GM23248 (cell line): ENCODE data around the gene SHROOM2. TPM values are rescaled to one million over a fixed set of nuclear protein-coding genes. Genes with fewer than 3 reads are reported as not detected.

ENCODE experiments used
- DNase-seq: peaks from one replicate; pipeline ENCODE4 v3.0.0-alpha.2; 2015
- H2AFZ ChIP-seq: fragments of 200-600 bp; sonication (generic); 2 replicates; pipeline ENCODE4 v1.6.1; 2016; ENCODE audit warnings: antibody characterized with exemption
- H3F3A ChIP-seq: fragments of 200-600 bp; sonication (generic); 2 replicates; pipeline ENCODE4 v1.6.1; 2016; ENCODE audit warnings: mild to moderate bottlenecking, antibody characterized with exemption, mixed run types; ENCODE audit not compliant: insufficient read depth
- H3K27ac ChIP-seq: fragments of 200-600 bp; sonication (generic); 2 replicates; pipeline ENCODE4 v1.5.1; 2016; ENCODE audit warnings: mild to moderate bottlenecking
- H3K27me3 ChIP-seq: fragments of 200-600 bp; sonication (generic); replicated peaks from 2 replicates; pipeline ENCODE4 v1.6.1; 2016; ENCODE audit warnings: mild to moderate bottlenecking; ENCODE audit not compliant: insufficient read depth
- H3K36me3 ChIP-seq: fragments of 200-600 bp; sonication (generic); 2 replicates; pipeline ENCODE4 v1.6.1; 2016; ENCODE audit warnings: low read depth, mild to moderate bottlenecking
- H3K4me1 ChIP-seq: fragments of 200-600 bp; sonication (generic); 2 replicates; pipeline ENCODE4 v1.6.1; 2016; ENCODE audit warnings: mild to moderate bottlenecking; ENCODE audit not compliant: insufficient read depth
- H3K4me2 ChIP-seq: fragments of 200-600 bp; sonication (generic); one replicate; pipeline ENCODE4 v1.6.1; 2016; ENCODE audit warnings: mild to moderate bottlenecking; ENCODE audit not compliant: unreplicated experiment
- H3K4me3 ChIP-seq: fragments of 200-600 bp; sonication (generic); 2 replicates; pipeline ENCODE4 v1.5.1; 2016; ENCODE audit warnings: mild to moderate bottlenecking
- H3K79me2 ChIP-seq: fragments of 200-600 bp; sonication (generic); 2 replicates; pipeline ENCODE4 v1.6.1; 2016; ENCODE audit warnings: mild to moderate bottlenecking; ENCODE audit not compliant: insufficient read depth
- H3K9ac ChIP-seq: fragments of 200-600 bp; sonication (generic); 2 replicates; pipeline ENCODE4 v1.6.1; 2016; ENCODE audit warnings: mild to moderate bottlenecking
- H3K9me2 ChIP-seq: fragments of 200-600 bp; sonication (generic); 2 replicates; pipeline ENCODE4 v1.6.1; 2016; ENCODE audit warnings: mixed run types, mild to moderate bottlenecking, moderate library complexity; ENCODE audit not compliant: insufficient read depth
- H3K9me3 ChIP-seq: fragments of 200-600 bp; sonication (generic); one replicate; pipeline ENCODE4 v1.6.1; 2017; ENCODE audit warnings: low read depth
- H4K20me1 ChIP-seq: fragments of 200-600 bp; sonication (generic); 2 replicates; pipeline ENCODE4 v1.6.0; 2016; ENCODE audit not compliant: insufficient read depth
- EZH2 ChIP-seq: fragments of 200-600 bp; sonication (generic); IDR thresholded peaks from 2 replicates; pipeline ENCODE4 v1.6.1; 2018; ENCODE audit warnings: antibody characterized with exemption, mild to moderate bottlenecking; ENCODE audit not compliant: insufficient read depth, poor library complexity, severe bottlenecking
- EZH2phosphoT487 ChIP-seq: fragments of 200-600 bp; sonication (generic); IDR thresholded peaks from 2 replicates; pipeline ENCODE4 v1.6.1; 2018; ENCODE audit warnings: antibody characterized with exemption, moderate library complexity, mild to moderate bottlenecking, low read depth; ENCODE audit not compliant: insufficient read depth
- WGBS, 2 experiments: methylation state at CpG; one replicate each; pipeline ENCODE4 v1.1.6; 2015 to 2017; ENCODE audit warnings: low lambda C conversion rate in 2 of 2, low coverage in 1 of 2; ENCODE audit errors: missing lambda C conversion rate in 2 of 2; 5-methylcytosine and 5-hydroxymethylcytosine counted together
- in situ Hi-C: fragments of 300-500 bp; cut with MboI; formaldehyde crosslinking; loops from 2 replicates; pipeline ENCODE4 v1.15.0; 2020
- polyA plus RNA-seq: library from polyadenylated mRNA; unstranded; fragments of >200 nt; fragmentation: Nextera tagmentation; extraction: Ambion mirVana; gene quantifications from 2 replicates; pipeline ENCODE4 v1.2.1, GENCODE V29; 2016
- total RNA-seq: library from RNA; depleted of rRNA; stranded (reverse); fragments of >200 nt; shearing (Covaris generic); gene quantifications from 2 replicates; pipeline ENCODE4 v1.2.3, GENCODE V29; 2014

Gene SHROOM2
- total and polyA plus RNA-seq, 2 experiments from 2014 or later: 0.22 to 0.63 TPM

DNA sequence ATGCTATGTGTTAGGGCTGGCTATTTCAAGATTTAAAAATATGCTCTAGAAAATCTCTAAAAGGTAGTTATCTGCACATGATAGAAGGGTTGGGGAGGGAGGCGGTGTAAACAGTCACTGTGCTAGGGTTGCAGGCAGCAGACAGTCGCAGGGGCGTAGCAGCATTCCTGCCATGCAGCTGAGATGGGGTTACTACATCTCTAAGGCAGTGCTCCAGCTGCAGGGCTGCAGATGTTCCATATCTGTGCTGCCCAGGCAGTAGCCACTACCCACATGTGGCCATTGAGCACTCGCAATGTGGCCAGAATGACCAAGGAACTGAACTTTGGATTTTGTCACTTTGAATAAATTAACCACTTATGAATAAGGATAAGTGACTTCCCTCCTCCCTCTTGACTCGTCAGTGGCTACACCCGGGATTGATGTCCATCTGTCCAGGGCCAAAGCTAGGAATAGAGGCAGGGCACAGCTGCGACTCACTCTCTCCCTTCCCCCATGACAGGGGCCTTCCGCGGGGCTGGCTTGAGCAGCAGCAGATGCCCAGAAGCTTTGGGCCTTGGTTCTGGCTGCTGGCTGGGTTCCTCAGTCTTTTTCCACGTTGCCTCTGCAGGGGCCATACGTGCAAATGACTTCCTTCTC is 101.5 kb downstream of the SHROOM2 start:
- Histone ChIP-seq H3K79me2 (no peaks in the 10 kb centered on the region), H4K20me1 (no peaks in the 10 kb centered on the region), H3K27ac (no peak overlapping the region), H3K36me3 (no peaks in the 10 kb centered on the region), H3K27me3 (no peaks in the 10 kb centered on the region), H3K9me3 (no peaks in the 10 kb centered on the region), H2AFZ (no peak overlapping the region), H3K9me2 (no peaks in the 10 kb centered on the region), H3F3A (0 out of 2 replicates have a peak, but pooled peaks cover 7% of the 10 kb centered on the region), H3K4me1 (no peaks in the 10 kb centered on the region), H3K4me3 (no peak overlapping the region), H3K9ac (no peak overlapping the region), H3K4me2 (no peak overlapping the region)
- no peak for DNase-seq
- TF ChIP-seq EZH2phosphoT487 (no peak), EZH2 (no peak)
- 54 to 69% methylated on average over 10 of the region's 11 CpGs for WGBS, 2 experiments
- in situ Hi-C loops: loop anchor here (10.0 to 25.0 kb wide), 2 partner anchors 97 to 225 kb away; no protein-coding TSS in a partner anchor

DNA sequence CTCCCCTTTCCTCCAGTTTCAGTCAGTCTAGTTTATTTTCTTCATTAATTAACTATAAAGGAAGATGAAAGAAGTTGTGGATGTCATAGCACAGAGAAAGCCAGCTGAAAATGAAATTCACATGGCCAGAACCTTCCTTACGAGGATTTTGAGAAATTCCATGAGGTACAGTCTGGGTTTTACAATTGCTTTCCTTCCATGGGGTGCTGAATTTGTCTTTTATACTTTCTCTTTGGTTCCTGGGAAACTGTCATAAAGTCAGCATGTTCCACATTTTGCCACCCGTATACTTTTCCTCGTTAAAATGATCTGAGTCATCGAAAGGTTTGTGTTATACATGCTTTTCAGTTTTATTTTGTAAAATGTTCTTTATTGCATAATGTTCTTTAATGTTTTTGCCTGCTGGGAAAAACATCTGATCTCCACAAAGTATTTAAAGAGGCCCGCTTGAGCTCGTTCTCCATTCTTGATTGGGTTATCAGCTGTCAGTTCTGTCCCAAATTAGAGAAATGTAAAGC is 102.8 kb downstream of the SHROOM2 start:
- Histone ChIP-seq H4K20me1 (no peaks in the 10 kb centered on the region), H3K79me2 (no peaks in the 10 kb centered on the region), H3K9me3 (no peaks in the 10 kb centered on the region), H3K9ac (no peak overlapping the region), H3K4me3 (no peak overlapping the region), H3K27me3 (no peaks in the 10 kb centered on the region), H3F3A (0 out of 2 replicates have a peak, but pooled peaks cover 7% of the 10 kb centered on the region), H3K4me1 (no peaks in the 10 kb centered on the region), H3K9me2 (no peaks in the 10 kb centered on the region), H3K4me2 (peak overlapping the region; percentile 20), H3K27ac (no peak overlapping the region), H2AFZ (no peak overlapping the region), H3K36me3 (no peaks in the 10 kb centered on the region)
- peak; percentile 48 for DNase-seq
- WGBS, 2 experiments: 25 to 28% methylated on average over 6 of the region's 6 CpGs
- in situ Hi-C loops: loop anchor here (10.0 to 25.0 kb wide), 2 partner anchors 96 to 223 kb away; no protein-coding TSS in a partner anchor
- TF ChIP-seq EZH2: no peak
- TF ChIP-seq EZH2phosphoT487: no peak

DNA sequence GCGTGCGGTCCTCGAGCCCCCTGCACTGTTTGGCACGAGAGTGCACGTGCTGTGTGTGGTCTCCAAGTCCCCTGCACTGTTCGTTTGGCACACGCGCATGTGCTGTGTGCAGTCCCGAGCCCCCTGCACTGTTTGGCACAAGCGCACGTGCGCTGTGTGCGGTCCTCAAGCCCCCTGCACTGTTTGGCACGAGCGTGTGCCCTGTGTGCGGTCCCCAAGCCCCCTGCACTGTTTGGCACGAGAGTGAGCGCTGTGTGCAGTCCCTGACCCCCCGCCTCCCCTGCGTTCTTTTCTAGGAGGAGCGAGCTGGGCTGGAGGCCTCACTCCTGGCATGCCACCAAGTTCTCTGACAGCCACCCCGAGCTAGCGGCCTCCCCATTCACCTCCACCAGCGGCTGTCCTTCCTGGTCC is 104.5 kb downstream of the SHROOM2 start:
- H2AFZ ChIP-seq: no peak overlapping the region
- no peaks in the 10 kb centered on the region for H3K79me2 ChIP-seq
- DNase-seq: no peak
- H3F3A ChIP-seq: 0 out of 2 replicates have a peak, but pooled peaks cover 7% of the 10 kb centered on the region
- H3K9me2 ChIP-seq: no peaks in the 10 kb centered on the region
- no peaks in the 10 kb centered on the region for H3K27me3 ChIP-seq
- no peaks in the 10 kb centered on the region for H3K36me3 ChIP-seq
- H3K9ac ChIP-seq: no peak overlapping the region
- in situ Hi-C loops: loop anchor here (25.0 kb wide), 1 partner anchor 222 kb away; no protein-coding TSS in a partner anchor
- H3K4me2 ChIP-seq: no peak overlapping the region
- no peak overlapping the region for H3K4me3 ChIP-seq
- no peak overlapping the region for H3K27ac ChIP-seq
- H4K20me1 ChIP-seq: no peaks in the 10 kb centered on the region
- TF ChIP-seq EZH2 (no peak), EZH2phosphoT487 (no peak)
- no peaks in the 10 kb centered on the region for H3K4me1 ChIP-seq
- no peaks in the 10 kb centered on the region for H3K9me3 ChIP-seq
- WGBS, 2 experiments: 64 to 72% methylated on average over 5 to 24 of the region's 24 CpGs

DNA sequence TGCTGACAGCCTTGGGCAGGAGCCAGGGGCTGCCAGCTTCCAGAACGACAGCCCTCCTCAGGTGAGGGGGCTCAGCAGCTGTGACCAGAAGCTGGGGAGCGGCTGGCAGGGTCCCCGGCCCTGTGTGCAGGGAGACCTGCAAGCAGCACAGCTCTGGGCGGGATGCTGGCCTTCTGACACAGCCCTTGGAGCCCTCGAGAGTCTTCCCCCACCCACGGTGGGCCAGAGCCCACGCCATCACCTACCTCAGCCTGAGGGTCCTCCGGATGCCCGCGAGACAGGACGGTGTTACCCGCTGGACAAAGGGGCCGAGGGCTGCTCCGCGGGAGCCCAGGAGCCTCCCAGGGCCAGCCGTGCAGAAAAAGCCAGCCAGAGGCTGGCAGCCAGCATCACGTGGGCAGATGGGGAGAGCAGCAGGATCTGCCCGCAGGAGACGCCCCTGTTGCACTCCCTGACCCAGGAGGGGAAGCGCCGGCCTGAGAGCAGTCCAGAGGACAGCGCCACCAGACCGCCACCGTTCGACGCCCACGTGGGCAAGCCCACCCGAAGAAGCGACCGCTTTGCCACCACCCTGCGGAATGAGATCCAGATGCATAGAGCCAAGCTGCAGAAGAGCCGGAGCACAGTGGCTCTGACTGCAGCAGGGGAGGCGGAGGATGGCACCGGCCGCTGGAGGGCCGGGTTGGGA is 109.1 kb downstream of the SHROOM2 start:
- in situ Hi-C loops: loop anchor here (25.0 kb wide), 1 partner anchor 217 kb away; no protein-coding TSS in a partner anchor
- H3K27me3 ChIP-seq: no peaks in the 10 kb centered on the region
- no peaks in the 10 kb centered on the region for H3K36me3 ChIP-seq
- WGBS, 2 experiments: 90 to 91% methylated on average over 14 to 23 of the region's 36 CpGs
- TF ChIP-seq EZH2phosphoT487 (no peak), EZH2 (no peak)
- H3F3A ChIP-seq: 0 out of 2 replicates have a peak, but pooled peaks cover 8% of the 10 kb centered on the region
- H3K4me2 ChIP-seq: no peak overlapping the region
- H3K4me3 ChIP-seq: no peak overlapping the region
- DNase-seq: no peak
- no peaks in the 10 kb centered on the region for H3K9me2 ChIP-seq
- H3K27ac ChIP-seq: no peak overlapping the region
- no peak overlapping the region for H2AFZ ChIP-seq
- H3K4me1 ChIP-seq: peaks cover 28% of the 10 kb centered on the region
- no peaks in the 10 kb centered on the region for H4K20me1 ChIP-seq
- H3K9ac ChIP-seq: no peak overlapping the region
- H3K9me3 ChIP-seq: no peaks in the 10 kb centered on the region
- no peaks in the 10 kb centered on the region for H3K79me2 ChIP-seq
